Gastroesophageal sphincter (tissue), 4 donors: ENCODE data around the gene DDX46. TPM values are rescaled to one million over a fixed set of nuclear protein-coding genes. Genes with fewer than 3 reads are reported as not detected.

ENCODE experiments used
- ATAC-seq: fragments of 150-250 bp; one replicate; pipeline ENCODE4 v1.9.1; 2016; ENCODE audit warnings: mild to moderate bottlenecking, moderate library complexity
- H3K27ac ChIP-seq, 4 donors: fragments of 200-600 bp; sonication (generic) in 3 of 4; 1 replicate in 3 of 4; 2 replicates in 1 of 4; pipeline ENCODE4 v1.5.1; 2016 to 2019
- H3K27me3 ChIP-seq: fragments of 200-600 bp; sonication (generic); one replicate; pipeline ENCODE4 v1.5.1; 2019
- H3K36me3 ChIP-seq, 2 donors: fragments of 200-600 bp; sonication (generic); one replicate each; pipeline ENCODE4 v1.5.1; 2019; ENCODE audit warnings: control low read depth in 1 of 2
- H3K4me1 ChIP-seq, 3 donors: fragments of 200-600 bp; sonication (generic); 1 replicate in 2 of 3; 2 replicates in 1 of 3; pipeline ENCODE4 v1.5.1; 2016 to 2019; ENCODE audit warnings: control low read depth in 2 of 3
- H3K4me3 ChIP-seq, 2 donors: fragments of 200-600 bp; sonication (generic); one replicate each; pipeline ENCODE4 v1.5.1; 2019; ENCODE audit warnings: mild to moderate bottlenecking in 1 of 2, moderate library complexity in 1 of 2
- H3K9me3 ChIP-seq, 3 donors: fragments of 200-600 bp; sonication (generic); one replicate each; pipeline ENCODE4 v1.5.1; 2017 to 2019; ENCODE audit warnings: control low read depth in 2 of 3
- EP300 ChIP-seq: sonication (generic); formaldehyde crosslinking; IDR thresholded peaks from one replicate; pipeline ENCODE4 v1.6.1; 2017; ENCODE audit warnings: antibody characterized with exemption, mild to moderate bottlenecking
- POLR2A ChIP-seq, 2 donors: fragments of 450-650 bp; IDR thresholded peaks; one replicate each; pipeline ENCODE4 v1.6.1; 2017; ENCODE audit warnings: antibody characterized with exemption in 2 of 2, mild to moderate bottlenecking in 2 of 2, moderate library complexity in 1 of 2
- POLR2AphosphoS5 ChIP-seq: sonication (generic); formaldehyde crosslinking; IDR thresholded peaks from one replicate; pipeline ENCODE4 v1.6.1; 2017; ENCODE audit warnings: antibody characterized with exemption
- WGBS, 2 donors: methylation state at CpG; one replicate each; pipeline ENCODE4 v1.1.5; 2018; ENCODE audit warnings: low coverage in 1 of 2; 5-methylcytosine and 5-hydroxymethylcytosine counted together
- total RNA-seq, 4 donors: library from RNA; depleted of rRNA; stranded (reverse); fragments of >200 nt; gene quantifications; one replicate each; pipeline ENCODE4 v1.1.0, GENCODE V29; 2016
- TF ChIP-seq, protein P1 (sequence below), 4 experiments: fragments of 200-600 bp in 2 of 4; fragments of 450-650 bp in 2 of 4; sonication (generic) in 1 of 4; IDR thresholded peaks; one replicate each; pipeline ENCODE4 v1.5.1; 2017 to 2019; ENCODE audit warnings: antibody characterized with exemption in 4 of 4, mild to moderate bottlenecking in 2 of 4, moderate library complexity in 2 of 4

The DDX46 gene
- total RNA-seq, 4 donors from 2014 or later = 30.4 to 53.5 (median 40.2) TPM

DNA sequence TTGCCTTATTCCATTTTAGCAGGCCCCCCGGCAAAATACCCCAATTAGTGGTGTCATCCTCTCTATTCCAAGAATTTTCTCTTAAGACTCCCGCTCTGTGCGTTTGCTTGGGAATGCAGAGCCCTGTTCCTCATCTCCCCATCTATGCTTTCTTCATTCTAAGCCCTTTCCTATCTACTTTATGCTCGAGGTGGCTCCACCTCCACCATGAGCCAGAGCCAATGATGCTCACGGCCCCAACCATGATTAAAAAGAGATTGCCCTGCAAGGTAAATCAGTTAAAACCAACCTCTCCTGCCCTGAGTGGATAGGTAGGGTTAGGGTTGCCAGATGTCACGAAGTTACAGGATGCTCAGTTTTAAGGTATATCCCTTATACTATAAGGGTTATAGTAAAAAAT lies 114.9 kb downstream of the DDX46 start:
- Histone ChIP-seq H3K4me1 (peaks cover 0 to 43% (median 9%) of the 10 kb centered on the region in 3 donors), H3K27me3 (no peaks in the 10 kb centered on the region), H3K9me3 (no peaks in the 10 kb centered on the region), H3K36me3 (no peaks in the 10 kb centered on the region), H3K4me3 (peak overlapping the region in 1 of 2 donors; percentile 80), H3K27ac (peak overlapping the region; percentile 94 to 98 (median 94))
- TF ChIP-seq, protein P1, sequence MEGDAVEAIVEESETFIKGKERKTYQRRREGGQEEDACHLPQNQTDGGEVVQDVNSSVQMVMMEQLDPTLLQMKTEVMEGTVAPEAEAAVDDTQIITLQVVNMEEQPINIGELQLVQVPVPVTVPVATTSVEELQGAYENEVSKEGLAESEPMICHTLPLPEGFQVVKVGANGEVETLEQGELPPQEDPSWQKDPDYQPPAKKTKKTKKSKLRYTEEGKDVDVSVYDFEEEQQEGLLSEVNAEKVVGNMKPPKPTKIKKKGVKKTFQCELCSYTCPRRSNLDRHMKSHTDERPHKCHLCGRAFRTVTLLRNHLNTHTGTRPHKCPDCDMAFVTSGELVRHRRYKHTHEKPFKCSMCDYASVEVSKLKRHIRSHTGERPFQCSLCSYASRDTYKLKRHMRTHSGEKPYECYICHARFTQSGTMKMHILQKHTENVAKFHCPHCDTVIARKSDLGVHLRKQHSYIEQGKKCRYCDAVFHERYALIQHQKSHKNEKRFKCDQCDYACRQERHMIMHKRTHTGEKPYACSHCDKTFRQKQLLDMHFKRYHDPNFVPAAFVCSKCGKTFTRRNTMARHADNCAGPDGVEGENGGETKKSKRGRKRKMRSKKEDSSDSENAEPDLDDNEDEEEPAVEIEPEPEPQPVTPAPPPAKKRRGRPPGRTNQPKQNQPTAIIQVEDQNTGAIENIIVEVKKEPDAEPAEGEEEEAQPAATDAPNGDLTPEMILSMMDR (IDR thresholded peaks at IDR 0.05) = no peak
- TF ChIP-seq POLR2A (IDR thresholded peaks at IDR 0.05) (no peak), EP300 (no peak), POLR2AphosphoS5 (no peak)
- ATAC-seq = no peak
- WGBS, 2 donors = 83 to 88% methylated on average over 4 of the region's 6 CpGs

DNA sequence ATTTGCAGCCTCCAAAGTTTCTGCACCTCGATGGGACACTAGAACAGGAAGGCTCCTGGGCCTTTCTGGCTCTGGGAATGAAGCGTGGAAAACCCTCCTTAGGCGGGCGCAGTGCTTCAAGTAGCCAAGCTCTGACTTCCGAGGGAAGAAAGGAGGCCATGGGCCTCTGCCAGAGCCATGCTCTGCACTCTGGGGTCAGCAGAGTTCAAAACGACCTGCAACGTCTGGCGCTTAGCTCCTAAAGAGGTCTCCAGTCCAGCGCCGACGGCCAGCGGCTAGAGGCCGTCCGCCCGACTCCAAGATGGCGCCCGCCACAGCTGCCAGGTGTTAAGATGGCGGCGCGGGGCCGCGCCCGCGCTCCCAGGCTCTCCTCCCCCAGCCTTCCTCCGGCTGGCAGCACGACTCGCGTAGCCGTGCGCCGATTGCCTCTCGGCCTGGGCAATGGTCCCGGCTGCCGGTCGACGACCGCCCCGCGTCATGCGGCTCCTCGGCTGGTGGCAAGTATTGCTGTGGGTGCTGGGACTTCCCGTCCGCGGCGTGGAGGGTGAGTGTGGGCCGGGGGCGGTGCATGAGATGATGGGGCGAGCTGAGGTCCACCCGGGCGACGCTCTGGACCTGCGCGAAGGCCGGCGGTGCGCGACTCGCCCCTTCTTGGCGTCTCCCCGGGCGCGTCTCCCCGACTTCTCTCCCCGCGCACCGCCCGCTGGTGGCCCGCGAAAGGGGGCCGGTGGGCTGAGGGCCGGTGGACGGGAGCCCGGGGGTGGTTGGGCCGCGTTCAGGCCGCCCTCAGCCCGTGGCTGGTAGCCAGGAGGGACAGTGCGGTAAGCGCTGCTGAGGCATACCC lies 115.6 kb downstream of the DDX46 start, which contains the start of gene TXNDC15:
Gene TXNDC15, plus strand, starts transcription at position 385 of the 844 bp plus-strand sequence. Its CDS starts 57 bp downstream, at position 442.
- Histone ChIP-seq H3K4me1 (peaks cover 0 to 50% (median 9%) of the 10 kb centered on the region in 3 donors), H3K27ac (peak within 1 kb of the TSS; percentile 94 to 98 (median 94)), H3K27me3 (no peaks in the 10 kb centered on the region), H3K36me3 (no peaks in the 10 kb centered on the region), H3K4me3 (peak within 1 kb of the TSS; percentile 80 to 96), H3K9me3 (no peaks in the 10 kb centered on the region)
- ATAC-seq = peak; percentile 95
- TF ChIP-seq POLR2AphosphoS5 (peak; percentile 69), EP300 (no peak), POLR2A (IDR thresholded peaks at IDR 0.05) (peak; percentile 67 to 71)
- TF ChIP-seq, protein P1 (IDR thresholded peaks at IDR 0.05) = peak in 1 of 4 experiments; percentile 17
- 6% methylated on average over 18 of the region's 79 CpGs; no CpG with 5 or more reads in 1 of the 2 donors for WGBS, 2 donors

DNA sequence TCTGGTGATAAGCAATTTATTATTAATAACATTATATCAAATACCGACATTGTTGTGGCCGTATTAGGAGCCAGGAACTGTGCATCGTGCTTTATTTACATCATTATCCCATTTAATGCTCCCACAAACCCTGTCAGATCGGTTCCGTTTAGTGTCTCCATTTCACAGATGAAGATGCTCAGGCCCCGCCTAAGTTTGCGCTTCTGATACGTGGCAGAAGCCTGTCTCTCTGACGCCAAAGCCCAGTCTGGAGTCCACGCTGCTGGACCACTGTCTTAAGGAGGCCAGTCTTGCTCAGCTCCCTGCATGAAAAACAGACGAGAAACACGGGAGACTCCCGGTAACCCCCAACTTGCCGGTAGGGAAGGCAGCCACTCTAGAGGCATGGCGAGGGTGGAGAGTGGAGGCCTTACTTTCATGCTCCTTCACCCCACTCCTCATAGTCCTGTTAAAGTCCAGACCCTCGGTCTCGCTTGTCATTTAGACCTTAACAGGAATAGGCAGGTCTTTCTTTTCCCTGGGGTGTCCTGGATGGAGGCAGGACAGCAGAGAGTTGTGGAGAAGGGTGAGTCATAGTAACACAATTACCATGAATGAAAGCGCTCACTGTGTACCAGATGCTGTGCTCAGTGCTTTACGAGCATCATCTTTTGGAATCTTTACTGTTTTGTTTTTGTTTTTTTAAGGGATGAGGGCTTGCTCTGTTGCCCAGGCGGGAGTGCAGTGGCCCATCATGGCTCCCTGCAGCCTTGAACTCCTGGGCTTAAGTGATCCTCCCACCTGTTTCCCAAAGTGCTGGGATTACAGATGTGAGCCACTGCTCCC lies 116.5 kb downstream of the DDX46 start:
- peak overlapping the region; percentile 80 to 96 for H3K4me3 ChIP-seq
- H3K4me1 ChIP-seq = peaks cover 0 to 56% (median 9%) of the 10 kb centered on the region in 3 donors
- peak overlapping the region; percentile 94 to 98 (median 94) for H3K27ac ChIP-seq
- peak; percentile 73 for ATAC-seq
- no peaks in the 10 kb centered on the region for H3K9me3 ChIP-seq
- no peaks in the 10 kb centered on the region for H3K36me3 ChIP-seq
- TF ChIP-seq EP300 (no peak), POLR2A (IDR thresholded peaks at IDR 0.05) (no peak), POLR2AphosphoS5 (no peak)
- TF ChIP-seq, protein P1 (IDR thresholded peaks at IDR 0.05) = no peak
- H3K27me3 ChIP-seq = no peaks in the 10 kb centered on the region
- 1 to 3% methylated on average over 5 to 20 of the region's 20 CpGs for WGBS, 2 donors

DNA sequence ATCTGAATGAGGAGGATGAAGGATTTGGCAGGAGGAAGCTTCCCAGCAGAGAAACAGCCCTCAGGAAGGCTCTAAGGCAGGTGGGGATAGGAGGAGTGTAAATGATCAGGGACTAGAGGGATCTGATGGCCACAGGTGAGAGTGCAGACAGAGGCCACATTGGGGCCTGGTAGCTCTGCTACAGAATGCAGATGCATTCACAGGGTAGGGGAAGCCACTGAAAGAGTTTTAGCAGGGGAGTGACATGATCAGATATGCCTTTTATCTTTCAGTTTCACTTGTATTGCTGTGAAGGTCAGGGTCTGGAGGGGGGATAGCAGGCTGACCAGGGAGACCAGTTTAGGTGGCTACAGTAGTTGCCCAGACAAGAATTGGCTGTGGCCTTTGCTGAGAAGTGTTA lies 118.6 kb downstream of the DDX46 start:
- H3K4me3 ChIP-seq = no peak overlapping the region
- no peak for ATAC-seq
- TF ChIP-seq POLR2A (IDR thresholded peaks at IDR 0.05) = no peak
- no peaks in the 10 kb centered on the region for H3K27me3 ChIP-seq
- H3K27ac ChIP-seq = no peak overlapping the region
- peaks cover 0 to 56% (median 9%) of the 10 kb centered on the region in 3 donors for H3K4me1 ChIP-seq
- no peaks in the 10 kb centered on the region for H3K36me3 ChIP-seq
- no peaks in the 10 kb centered on the region for H3K9me3 ChIP-seq

DNA sequence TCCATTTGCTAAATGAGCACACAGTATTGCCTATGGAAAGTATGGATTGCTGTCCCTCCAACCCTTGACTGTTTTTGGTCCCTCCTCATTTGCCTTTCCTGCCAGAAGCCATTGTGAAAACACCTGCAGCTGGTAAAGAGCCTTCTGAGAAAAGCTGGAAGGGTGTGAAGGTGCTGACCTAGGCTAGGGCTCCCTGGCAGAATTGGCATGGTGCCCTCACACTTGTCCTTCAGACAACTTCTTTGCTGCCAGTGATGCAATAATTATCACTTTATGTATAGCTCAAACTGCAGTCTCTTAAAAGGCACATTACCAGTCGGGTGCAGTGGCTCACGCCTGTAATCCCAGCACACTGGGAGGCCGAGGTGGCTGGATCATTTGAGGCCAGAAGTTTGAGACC lies 119.8 kb downstream of the DDX46 start:
- no peaks in the 10 kb centered on the region for H3K36me3 ChIP-seq
- H3K4me1 ChIP-seq = peaks cover 0 to 55% (median 9%) of the 10 kb centered on the region in 3 donors
- no CpG with 5 or more reads among the region's 3 CpGs for WGBS, 2 donors
- ATAC-seq = no peak
- TF ChIP-seq EP300 = no peak
- TF ChIP-seq, protein P1 (IDR thresholded peaks at IDR 0.05) = no peak
- H3K27me3 ChIP-seq = no peaks in the 10 kb centered on the region
- no peak overlapping the region for H3K4me3 ChIP-seq
- no peak overlapping the region for H3K27ac ChIP-seq
- no peaks in the 10 kb centered on the region for H3K9me3 ChIP-seq
